MM.1S (cell line): ENCODE measurements around the gene TNIK.

ENCODE experiments used
- EZH2 ChIP-seq: fragments of 300-600 bp; sonication (generic); optimal IDR thresholded peaks from 2 replicates; pipeline ENCODE3; 2017; ENCODE audit warnings: low read depth, mild to moderate bottlenecking, antibody characterized with exemption, low read length, mixed read lengths
- TF ChIP-seq, protein P1 (sequence below): fragments of 300-600 bp; sonication (generic); IDR thresholded peaks from 2 replicates; pipeline ENCODE4 v1.5.1; 2016; ENCODE audit warnings: antibody characterized with exemption, low read length, mixed read lengths

DNA sequence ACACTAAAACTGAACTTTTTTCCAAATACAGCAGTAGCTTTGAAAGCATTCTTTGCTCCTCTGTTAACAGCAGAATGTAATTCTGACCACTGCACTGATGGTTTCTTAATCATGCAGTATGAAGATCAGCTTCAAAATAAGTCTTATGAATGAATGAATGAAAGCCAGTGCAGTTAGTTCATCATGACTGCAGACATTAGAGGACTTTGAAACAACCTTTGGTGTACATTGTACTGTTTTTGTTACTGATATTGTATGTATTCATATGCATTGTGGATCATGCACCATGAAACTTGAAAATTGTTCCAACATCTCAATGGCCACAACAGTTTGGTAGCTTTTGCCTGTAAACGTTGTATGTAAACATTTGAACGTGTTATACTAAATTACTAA, 1.3 kb upstream of the TNIK start:
- TF ChIP-seq, protein P1, sequence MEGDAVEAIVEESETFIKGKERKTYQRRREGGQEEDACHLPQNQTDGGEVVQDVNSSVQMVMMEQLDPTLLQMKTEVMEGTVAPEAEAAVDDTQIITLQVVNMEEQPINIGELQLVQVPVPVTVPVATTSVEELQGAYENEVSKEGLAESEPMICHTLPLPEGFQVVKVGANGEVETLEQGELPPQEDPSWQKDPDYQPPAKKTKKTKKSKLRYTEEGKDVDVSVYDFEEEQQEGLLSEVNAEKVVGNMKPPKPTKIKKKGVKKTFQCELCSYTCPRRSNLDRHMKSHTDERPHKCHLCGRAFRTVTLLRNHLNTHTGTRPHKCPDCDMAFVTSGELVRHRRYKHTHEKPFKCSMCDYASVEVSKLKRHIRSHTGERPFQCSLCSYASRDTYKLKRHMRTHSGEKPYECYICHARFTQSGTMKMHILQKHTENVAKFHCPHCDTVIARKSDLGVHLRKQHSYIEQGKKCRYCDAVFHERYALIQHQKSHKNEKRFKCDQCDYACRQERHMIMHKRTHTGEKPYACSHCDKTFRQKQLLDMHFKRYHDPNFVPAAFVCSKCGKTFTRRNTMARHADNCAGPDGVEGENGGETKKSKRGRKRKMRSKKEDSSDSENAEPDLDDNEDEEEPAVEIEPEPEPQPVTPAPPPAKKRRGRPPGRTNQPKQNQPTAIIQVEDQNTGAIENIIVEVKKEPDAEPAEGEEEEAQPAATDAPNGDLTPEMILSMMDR: no peak
- TF ChIP-seq EZH2: no peak
